ENCODE results near the gene THAP9.
"Not testable (repeated sequence)": the region's sequence is repeated elsewhere in the genome, so short reads cannot be mapped to it uniquely, and the experiment has no call there.

THAP9 gene, protein sequence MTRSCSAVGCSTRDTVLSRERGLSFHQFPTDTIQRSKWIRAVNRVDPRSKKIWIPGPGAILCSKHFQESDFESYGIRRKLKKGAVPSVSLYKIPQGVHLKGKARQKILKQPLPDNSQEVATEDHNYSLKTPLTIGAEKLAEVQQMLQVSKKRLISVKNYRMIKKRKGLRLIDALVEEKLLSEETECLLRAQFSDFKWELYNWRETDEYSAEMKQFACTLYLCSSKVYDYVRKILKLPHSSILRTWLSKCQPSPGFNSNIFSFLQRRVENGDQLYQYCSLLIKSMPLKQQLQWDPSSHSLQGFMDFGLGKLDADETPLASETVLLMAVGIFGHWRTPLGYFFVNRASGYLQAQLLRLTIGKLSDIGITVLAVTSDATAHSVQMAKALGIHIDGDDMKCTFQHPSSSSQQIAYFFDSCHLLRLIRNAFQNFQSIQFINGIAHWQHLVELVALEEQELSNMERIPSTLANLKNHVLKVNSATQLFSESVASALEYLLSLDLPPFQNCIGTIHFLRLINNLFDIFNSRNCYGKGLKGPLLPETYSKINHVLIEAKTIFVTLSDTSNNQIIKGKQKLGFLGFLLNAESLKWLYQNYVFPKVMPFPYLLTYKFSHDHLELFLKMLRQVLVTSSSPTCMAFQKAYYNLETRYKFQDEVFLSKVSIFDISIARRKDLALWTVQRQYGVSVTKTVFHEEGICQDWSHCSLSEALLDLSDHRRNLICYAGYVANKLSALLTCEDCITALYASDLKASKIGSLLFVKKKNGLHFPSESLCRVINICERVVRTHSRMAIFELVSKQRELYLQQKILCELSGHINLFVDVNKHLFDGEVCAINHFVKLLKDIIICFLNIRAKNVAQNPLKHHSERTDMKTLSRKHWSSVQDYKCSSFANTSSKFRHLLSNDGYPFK

GRCh38 chr4:82900411-82901182 lies at the start of gene THAP9:
Gene THAP9, plus strand, starts transcription at chr4:82900735. Its CDS starts 68 bp downstream, at chr4:82900803.
- DNase-seq: peak; percentile 96

DNA sequence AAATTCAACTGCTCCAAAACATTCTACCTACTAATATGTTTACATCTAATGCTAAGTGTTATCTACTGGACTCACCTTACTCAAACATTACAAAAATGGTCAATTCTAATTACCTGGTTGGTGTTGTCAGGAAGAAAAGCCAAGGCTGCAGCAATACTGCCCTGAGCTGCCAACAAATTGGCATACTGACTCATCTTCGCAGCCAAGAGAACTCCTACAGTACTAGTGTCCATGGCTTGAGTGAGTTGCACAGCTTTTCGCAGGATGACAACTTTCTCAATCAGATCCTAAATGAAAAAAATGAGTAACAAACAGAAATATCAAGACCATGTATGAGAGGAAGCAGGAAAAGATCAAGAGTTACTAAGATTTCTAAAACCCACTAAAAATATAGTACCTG lies 49.2 kb upstream of the THAP9 start:
- no peak for DNase-seq

GRCh38 chr4:82851885-82852750 lies 48.4 kb upstream of the THAP9 start:
- DNase-seq: no peak

DNA sequence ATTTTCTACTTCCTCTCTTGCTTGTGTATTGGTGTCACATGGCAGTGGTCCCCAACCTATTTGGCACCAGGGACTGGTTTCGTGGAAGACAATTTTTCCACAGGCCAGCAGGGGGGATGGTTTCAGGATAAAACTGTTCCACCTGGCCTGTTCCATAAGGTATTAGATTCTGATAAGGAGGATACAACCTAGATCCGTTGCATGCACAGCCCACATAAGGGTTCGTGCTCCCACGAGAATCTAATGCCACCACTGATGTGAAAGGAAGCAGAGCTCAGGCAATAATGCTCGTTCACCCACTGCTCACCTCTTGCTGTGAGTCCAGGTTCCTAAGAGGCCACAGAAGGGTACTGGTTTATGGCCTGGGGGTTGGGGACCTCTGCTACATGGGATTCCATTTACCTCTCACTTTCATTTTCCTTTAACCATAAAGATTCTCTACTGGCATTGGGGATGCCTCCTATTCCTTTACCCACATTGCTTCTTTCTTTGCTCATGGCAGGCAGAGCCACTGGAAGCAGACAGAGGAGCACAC lies 47.7 kb upstream of the THAP9 start:
- no peak for DNase-seq

DNA sequence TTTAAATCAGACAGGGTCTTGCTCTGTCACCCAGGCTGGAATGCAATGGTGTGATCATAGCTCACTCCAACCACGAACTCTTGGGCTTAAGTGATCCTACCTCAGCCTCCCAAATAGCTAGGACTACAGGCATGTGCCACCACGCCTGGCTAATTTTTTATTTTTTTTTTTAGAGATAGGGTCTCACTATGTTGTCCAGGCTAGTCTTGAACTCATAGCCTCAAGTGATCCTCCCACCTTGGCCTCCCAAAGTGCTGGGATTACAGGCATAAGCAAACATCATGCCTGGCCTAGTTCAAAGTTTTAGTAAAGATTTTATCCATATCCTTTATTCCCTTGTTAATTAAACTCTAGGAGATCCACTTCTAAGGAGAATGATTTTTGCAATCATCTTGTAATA lies 40.0 kb upstream of the THAP9 start:
- DNase-seq: not testable (repeated sequence)

DNA sequence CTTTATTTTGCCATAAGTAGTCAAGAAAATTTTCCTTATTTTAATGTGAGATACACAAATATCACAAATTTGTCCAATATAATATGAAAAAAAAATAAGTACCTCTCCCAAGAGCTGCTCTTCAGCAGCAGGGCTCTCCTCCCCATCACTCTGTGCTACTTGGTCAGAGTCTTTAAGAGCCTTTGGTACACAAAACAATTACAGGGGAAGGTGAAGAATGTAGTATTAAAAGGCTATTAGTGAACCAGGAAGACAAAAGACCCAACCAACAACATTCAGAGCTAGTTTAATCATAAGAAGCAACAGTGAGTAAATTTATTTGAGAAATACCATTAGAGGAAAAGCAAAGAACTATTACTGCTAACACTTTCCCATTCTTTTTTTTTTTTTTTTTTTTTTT lies 39.0 kb upstream of the THAP9 start:
- DNase-seq: no peak

- DNase-seq: no peak
Observed at GRCh38 chr4:82864336-82864979, 36.1 kb upstream of the THAP9 start.

DNA sequence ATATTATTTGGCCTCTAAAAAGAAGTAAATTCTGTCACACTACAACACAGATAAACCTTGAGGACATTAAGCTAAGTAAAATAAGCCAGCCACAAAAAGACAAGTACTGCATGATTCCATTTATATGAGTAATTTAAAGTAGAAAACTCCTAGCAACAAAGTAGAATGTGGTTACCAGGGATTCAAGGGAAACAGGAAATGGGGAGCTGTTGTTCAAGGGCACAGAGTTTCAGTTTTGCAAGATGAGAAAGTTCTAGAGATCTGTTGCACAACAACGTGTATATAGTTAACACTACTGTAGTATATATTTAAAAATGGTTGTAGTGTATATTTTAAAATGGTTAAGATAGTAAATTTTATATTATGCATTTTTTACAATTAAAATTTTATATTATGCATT lies 34.9 kb upstream of the THAP9 start:
- no peak for DNase-seq

DNA sequence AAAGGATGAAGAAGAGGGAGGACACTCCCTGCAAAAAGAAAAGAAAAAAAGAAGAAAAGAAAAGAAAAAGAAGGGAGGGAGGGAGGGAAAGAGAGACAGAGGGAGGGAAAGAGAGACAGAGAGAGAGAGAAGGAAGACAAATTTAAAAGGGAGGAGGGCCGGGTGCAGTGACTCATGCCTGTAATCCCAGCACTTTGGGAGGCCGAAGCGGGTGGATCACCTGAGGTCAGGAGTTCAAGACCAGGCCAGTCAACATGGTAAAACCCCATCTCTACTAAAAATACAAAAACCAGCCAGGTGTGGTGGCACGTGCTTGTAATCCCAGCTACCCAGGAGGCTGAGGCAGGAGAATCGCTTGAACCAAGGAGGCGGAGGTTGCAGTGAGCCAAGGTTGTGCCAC lies 34.5 kb upstream of the THAP9 start:
- not testable (repeated sequence) for DNase-seq

- no peak for DNase-seq
Observed at GRCh38 chr4:82866706-82867385, 33.7 kb upstream of the THAP9 start.

DNA sequence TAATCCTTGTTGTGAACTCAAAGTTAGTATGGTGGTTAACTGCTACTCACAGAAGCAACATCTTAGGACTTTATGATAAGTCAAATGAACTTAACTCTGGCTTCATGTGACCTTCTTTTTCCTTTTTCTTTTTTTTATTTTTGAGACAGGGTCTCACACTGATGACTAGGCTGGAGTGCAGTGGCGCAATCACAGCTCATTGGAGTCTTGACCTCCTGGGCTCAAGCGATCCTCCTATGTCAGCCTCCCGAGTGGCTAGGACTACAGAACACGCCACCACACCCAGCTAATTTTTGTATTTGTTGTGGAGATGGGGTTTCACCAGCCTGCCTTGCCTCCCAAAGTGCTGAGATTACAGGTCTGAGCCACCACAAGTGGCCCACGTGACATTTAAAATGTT lies 32.0 kb upstream of the THAP9 start:
- DNase-seq: no peak

DNA sequence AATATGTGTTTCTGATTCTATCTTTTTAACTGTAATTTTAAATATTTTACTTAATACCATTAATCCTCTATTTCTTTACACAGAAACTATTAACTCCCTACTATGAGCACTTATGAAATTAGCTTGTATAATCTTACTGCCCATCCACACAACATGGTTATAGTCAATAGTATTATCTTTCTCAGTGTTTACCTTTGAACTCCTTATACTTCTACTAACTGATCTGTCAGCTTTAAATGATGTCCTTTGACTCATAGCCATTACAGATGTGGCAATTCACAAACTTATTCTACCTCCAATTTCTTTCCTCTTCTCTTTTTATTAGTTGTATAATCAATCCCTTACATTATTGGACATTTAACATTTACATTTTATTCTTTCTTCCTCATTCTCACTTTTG lies 15.1 kb upstream of the THAP9 start:
- DNase-seq: no peak

- DNase-seq: no peak
Observed at GRCh38 chr4:82886147-82886942, 14.2 kb upstream of the THAP9 start.

DNA sequence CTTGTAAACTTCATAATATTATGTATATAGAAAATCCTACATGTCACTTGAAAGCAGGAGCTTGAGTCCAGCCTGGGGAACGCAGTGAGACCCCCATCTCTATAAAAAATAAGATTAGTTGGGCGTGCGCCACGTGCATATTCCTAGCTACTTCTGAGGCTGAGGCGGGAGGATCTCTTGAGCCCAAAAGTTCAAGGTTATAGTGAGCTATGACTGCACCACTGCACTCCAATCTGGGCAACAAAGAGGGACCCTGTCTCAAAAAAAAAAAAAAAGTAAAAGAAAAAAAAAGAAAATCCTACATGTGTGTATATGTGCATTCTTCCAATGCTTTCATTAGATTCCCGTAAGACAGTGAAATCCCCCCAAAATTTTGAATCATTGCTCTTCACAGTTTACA lies 11.2 kb upstream of the THAP9 start:
- DNase-seq: no peak

DNA sequence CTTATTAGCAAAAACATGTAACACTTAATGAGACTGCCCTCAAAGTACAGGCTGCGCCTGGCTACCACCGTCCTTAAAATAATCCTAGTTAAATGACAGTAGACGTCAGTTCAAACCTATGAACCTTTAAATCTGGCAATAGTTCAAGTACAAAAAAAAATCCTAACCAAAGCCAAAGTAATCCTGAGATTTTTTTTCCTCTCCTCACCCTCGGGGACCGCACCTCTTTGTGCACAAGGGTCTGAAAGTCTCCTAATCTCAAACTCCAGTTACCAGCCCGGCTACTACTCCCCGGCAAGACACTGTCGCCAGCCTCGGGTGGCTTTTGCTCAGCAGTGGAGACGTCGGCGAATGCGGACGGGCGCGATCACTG lies 10.0 kb upstream of the THAP9 start:
- DNase-seq: peak; percentile 40

DNA sequence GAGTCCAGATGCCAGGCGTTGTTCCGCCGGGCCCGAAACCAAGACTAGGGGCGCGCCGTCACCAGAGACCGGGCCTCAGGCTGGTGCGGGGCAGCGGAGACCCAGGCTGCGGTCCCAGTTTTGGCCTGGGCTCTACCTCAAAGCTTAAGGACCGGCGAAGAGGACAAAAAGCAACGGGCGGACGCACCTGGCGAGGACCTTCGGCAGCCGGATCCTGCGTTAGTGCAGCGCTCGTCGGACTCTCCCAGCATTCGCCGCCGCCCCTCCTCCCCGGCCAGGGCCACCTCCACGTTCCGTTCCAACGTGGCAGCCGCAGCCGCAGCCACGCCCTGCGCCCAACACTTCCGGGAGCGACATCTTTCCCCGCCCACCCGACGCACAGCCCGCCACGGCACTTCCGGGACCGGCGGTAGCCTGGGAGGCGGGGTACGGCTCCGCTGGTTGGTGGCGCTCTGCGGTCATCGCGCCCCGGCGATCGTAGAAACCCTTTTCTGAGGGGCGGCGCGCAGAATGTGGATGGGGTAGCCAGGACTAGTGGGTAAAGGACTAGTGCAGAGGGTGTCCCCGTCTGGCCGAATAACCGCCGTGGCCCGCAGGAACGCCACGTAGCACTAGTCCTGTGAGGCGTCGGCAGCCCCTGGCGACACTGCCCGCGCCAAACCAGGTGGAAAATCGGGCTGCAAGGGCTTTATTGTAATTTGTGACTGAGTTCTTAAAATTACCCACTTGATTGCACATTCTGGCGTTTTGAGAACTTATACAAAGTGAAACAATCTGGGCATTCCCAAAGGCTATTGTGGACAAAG lies 9.4 kb upstream of the THAP9 start, which contains the start of gene SEC31A:
Gene SEC31A, minus strand, starts transcription at position 253 of the 806 bp plus-strand sequence. CDS start 9,217 bp downstream, outside the sequence.
- DNase-seq: peak; percentile 86

GRCh38 chr4:82891707-82892466 lies 8.6 kb upstream of the THAP9 start:
- DNase-seq: no peak

- no peak for DNase-seq
Observed at GRCh38 chr4:82892467-82892802, 8.1 kb upstream of the THAP9 start.
